ENCODE data around the gene FAAP100.

FAAP100 gene

DNA sequence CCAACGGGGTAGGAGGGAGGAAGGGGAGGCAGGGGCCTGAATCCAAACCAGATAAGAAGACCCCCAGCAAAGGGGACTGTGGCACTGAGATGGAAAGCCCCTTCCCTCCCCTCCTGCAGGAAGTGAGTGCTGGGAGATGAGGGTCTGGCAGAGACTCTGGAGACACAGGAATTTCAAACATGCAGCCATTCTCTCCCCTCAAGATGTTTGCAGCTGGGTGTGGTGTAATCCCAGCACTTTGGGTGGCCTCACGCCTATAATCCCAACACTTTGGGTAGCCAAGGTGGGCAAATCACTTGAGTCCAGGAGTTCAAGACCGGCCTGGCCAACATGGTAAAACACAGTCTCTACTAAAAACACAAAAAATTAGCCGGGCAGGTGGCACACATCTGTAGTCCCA is 33.9 kb upstream of the FAAP100 start:
- TF ChIP-seq TAF1 (IDR thresholded peaks at IDR 0.05; ENCODE audit: borderline replicate concordance, insufficient read depth, low read length) = no peak
- no peak for TF ChIP-seq FOXP2 (optimal IDR thresholded peaks at IDR 0.05; ENCODE audit: borderline replicate concordance, extremely low read depth, extremely low read length, insufficient read depth)
- no peak for TF ChIP-seq SIN3A (IDR thresholded peaks at IDR 0.05; ENCODE audit: borderline replicate concordance, insufficient read depth, low read length)

DNA sequence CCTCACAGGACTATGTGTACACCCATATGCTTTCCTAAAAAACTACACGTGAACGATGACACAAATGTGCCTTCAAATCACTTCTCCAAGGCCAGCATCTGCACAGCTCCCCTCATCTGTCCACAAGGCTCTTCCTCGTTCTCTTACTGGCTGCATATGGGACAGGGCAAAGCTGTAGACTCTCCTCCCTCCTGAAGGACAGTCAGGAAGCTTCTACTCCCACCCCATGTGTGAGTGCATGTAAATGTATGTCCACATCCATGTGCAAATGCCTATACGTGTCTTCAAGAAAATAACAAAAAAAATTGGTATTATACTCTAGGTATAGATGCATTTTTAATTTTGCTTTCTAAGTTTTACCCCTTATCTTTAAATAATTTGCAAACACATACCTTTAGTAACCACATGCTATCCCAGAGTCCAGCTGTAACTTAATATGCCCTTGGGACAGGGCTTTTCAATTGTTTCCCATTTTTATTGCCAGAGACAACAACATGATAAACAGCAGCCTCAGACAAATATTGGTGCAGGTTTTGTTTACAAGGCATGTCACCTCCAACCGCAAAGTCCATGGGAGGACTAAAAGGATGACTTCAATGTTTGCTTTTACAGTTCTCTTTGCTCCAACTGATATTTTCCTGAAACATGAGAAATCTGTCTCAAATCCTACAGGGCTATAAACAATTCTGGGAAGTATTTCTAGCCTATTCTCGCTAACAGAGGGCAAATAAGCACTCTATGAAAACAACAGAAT is 31.6 kb upstream of the FAAP100 start:
- TF ChIP-seq POLR2AphosphoS5 (IDR thresholded peaks at IDR 0.05; ENCODE audit: low read depth, low read length) (no peak), TAF1 (IDR thresholded peaks at IDR 0.05; ENCODE audit: borderline replicate concordance, insufficient read depth, low read length) (no peak), SIN3A (IDR thresholded peaks at IDR 0.05; ENCODE audit: borderline replicate concordance, insufficient read depth, low read length) (no peak)
- TF ChIP-seq, protein P1, sequence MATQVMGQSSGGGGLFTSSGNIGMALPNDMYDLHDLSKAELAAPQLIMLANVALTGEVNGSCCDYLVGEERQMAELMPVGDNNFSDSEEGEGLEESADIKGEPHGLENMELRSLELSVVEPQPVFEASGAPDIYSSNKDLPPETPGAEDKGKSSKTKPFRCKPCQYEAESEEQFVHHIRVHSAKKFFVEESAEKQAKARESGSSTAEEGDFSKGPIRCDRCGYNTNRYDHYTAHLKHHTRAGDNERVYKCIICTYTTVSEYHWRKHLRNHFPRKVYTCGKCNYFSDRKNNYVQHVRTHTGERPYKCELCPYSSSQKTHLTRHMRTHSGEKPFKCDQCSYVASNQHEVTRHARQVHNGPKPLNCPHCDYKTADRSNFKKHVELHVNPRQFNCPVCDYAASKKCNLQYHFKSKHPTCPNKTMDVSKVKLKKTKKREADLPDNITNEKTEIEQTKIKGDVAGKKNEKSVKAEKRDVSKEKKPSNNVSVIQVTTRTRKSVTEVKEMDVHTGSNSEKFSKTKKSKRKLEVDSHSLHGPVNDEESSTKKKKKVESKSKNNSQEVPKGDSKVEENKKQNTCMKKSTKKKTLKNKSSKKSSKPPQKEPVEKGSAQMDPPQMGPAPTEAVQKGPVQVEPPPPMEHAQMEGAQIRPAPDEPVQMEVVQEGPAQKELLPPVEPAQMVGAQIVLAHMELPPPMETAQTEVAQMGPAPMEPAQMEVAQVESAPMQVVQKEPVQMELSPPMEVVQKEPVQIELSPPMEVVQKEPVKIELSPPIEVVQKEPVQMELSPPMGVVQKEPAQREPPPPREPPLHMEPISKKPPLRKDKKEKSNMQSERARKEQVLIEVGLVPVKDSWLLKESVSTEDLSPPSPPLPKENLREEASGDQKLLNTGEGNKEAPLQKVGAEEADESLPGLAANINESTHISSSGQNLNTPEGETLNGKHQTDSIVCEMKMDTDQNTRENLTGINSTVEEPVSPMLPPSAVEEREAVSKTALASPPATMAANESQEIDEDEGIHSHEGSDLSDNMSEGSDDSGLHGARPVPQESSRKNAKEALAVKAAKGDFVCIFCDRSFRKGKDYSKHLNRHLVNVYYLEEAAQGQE (IDR thresholded peaks at IDR 0.05; ENCODE audit: insufficient read depth in 1 of 2, low read depth in 2 of 2, low read length in 2 of 2) = no peak

DNA sequence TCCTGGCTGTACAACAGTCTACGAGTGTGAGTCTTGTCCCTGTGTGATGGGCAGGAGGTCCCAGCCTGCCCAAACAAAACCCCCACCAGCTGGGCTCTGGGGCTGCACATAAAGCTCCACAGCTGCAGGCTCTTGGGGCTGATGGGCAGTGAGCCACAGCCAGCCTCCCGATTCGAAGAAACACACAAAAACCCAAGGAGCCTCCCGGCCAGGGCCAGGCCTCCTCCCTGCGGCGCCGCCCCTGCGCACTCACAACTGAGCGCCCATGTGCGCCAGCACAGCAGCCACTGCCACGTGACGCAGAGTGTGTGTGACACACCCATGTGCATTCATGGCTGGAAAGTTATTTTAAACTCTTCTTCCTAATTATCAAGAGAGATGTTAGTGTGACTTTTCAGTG is 30.6 kb upstream of the FAAP100 start:
- no peak for TF ChIP-seq FOXP2 (optimal IDR thresholded peaks at IDR 0.05; ENCODE audit: borderline replicate concordance, extremely low read depth, extremely low read length, insufficient read depth)
- TF ChIP-seq TAF1 (IDR thresholded peaks at IDR 0.05; ENCODE audit: borderline replicate concordance, insufficient read depth, low read length) = no peak
- TF ChIP-seq POLR2AphosphoS5 (IDR thresholded peaks at IDR 0.05; ENCODE audit: low read depth, low read length) = no peak
- no peak for TF ChIP-seq SIN3A (IDR thresholded peaks at IDR 0.05; ENCODE audit: borderline replicate concordance, insufficient read depth, low read length)
- TF ChIP-seq, protein P1 (IDR thresholded peaks at IDR 0.05; ENCODE audit: insufficient read depth in 1 of 2, low read depth in 2 of 2, low read length in 2 of 2) = no peak

DNA sequence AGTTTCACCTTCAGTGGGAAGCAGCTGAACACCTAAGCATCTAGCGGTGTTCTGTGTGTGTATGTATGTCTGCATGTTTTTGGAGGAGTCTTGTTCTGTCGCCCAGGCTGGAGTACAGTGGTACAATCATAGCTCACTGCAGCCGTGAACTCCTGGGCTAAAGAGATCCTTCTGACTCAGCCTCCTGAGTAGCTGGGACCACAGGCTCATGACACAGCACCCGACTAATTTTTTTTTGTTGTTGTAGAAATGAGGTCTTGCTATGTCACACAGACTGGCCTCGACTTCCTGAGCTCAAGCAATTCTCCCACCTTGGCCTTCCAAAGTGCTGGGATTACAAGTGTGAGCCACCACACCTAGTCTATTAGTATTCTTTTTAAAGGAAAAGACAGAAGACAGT is 30.2 kb upstream of the FAAP100 start:
- TF ChIP-seq, protein P1 (IDR thresholded peaks at IDR 0.05; ENCODE audit: insufficient read depth in 1 of 2, low read depth in 2 of 2, low read length in 2 of 2) = no peak
- no peak for TF ChIP-seq FOXP2 (optimal IDR thresholded peaks at IDR 0.05; ENCODE audit: borderline replicate concordance, extremely low read depth, extremely low read length, insufficient read depth)
- no peak for TF ChIP-seq POLR2AphosphoS5 (IDR thresholded peaks at IDR 0.05; ENCODE audit: low read depth, low read length)
- TF ChIP-seq SIN3A (IDR thresholded peaks at IDR 0.05; ENCODE audit: borderline replicate concordance, insufficient read depth, low read length) = no peak
- no peak for TF ChIP-seq TAF1 (IDR thresholded peaks at IDR 0.05; ENCODE audit: borderline replicate concordance, insufficient read depth, low read length)

DNA sequence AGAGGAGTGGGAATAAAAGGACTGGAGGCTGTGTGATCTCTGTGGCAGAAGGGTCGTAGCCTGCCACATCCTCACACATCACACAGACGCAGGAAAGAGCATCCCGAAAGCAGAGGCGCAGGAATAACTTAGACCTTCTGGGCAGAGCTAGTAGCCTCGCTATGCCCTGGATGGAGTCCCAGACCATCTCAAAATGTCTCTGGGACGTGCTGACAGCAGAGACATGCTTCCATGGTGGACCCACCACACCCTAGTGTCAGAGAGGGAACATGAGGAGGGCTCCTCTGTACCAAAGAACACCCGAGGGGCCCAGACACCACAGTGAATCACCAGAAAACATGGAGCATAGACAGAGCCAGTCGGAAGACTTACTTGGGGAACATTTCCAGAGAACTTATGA is 29.6 kb upstream of the FAAP100 start:
- TF ChIP-seq FOXP2 (optimal IDR thresholded peaks at IDR 0.05; ENCODE audit: borderline replicate concordance, extremely low read depth, extremely low read length, insufficient read depth) (no peak), SIN3A (IDR thresholded peaks at IDR 0.05; ENCODE audit: borderline replicate concordance, insufficient read depth, low read length) (no peak)
- TF ChIP-seq, protein P1 (IDR thresholded peaks at IDR 0.05; ENCODE audit: insufficient read depth in 1 of 2, low read depth in 2 of 2, low read length in 2 of 2) = no peak
